NCI-H526 (cell line): ENCODE data around the gene CXCL8.
"Not testable (repeated sequence)": the region's sequence is repeated elsewhere in the genome, so short reads cannot be mapped to it uniquely, and the experiment has no call there.

ENCODE experiments used
- DNase-seq, 2 experiments: peaks; one replicate each; lab custom pipeline; 2025; lab: John Stamatoyannopoulos, UW

Gene CXCL8

GRCh38 chr4:73743795-73744194, 3.4 kb downstream of the CXCL8 start:
- no peak for DNase-seq

DNA sequence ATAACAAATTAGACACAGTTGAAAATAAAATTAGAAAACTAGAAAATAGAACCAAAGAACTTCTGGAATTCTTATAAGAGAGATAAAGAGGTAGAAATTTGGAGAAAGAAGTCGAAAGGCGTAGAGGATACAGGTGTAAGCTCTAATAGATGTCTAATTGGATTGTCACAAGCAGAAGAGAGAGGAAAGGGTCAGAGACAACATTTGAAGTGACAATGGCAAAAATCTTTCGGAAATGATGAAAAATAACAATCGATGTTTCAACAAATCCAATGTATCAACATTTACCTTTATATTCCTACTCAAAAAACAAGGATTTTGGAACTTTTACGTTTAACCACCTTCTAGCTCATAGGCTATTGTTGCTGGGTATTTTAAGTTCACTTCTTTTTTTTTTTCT, 3.8 kb downstream of the CXCL8 start:
- no peak for DNase-seq

- DNase-seq = no peak
Measured at GRCh38 chr4:73750730-73751129, 10.4 kb downstream of the CXCL8 start.

GRCh38 chr4:73751166-73751565, 10.8 kb downstream of the CXCL8 start:
- no peak for DNase-seq

GRCh38 chr4:73751830-73752229, 11.5 kb downstream of the CXCL8 start:
- no peak for DNase-seq

GRCh38 chr4:73752424-73752823, 12.1 kb downstream of the CXCL8 start:
- no peak for DNase-seq

DNA sequence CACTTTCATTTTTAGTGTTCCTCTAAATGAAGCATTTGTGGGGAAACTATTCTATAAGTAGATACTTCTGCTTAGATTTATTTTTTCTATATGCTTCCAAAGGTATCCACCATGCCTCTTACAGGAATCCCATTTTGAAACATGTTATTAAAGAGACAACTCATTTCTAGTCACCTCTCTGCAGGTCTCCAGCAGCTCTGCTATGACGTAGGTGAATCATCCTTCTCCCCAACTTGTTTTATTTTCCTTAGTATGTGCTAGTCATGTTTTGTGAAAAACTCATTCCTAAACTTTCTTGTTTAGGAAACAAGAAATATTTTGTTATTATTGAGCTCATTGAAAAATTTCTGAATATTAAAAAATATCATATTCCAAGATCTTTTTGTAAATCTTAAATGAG, 12.8 kb downstream of the CXCL8 start:
- no peak for DNase-seq

DNA sequence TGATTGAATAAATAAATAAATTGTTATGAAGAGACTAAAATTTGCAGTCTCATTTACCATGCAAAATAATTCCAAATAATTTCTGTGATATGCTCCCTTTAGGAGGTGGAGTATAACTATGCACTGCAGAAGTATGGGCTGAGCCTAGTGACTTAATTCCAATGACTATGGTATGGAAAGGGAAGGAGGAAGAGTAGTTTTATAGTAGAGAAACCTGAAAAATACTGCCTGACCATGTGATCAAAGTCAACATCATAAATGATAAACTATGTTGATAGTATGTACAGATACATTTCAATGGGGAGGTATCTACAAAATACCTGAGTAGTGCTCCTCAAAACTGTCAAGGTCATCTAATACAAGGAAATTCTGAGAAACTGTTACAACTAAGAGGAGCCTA, 14.6 kb downstream of the CXCL8 start:
- DNase-seq = no peak

DNA sequence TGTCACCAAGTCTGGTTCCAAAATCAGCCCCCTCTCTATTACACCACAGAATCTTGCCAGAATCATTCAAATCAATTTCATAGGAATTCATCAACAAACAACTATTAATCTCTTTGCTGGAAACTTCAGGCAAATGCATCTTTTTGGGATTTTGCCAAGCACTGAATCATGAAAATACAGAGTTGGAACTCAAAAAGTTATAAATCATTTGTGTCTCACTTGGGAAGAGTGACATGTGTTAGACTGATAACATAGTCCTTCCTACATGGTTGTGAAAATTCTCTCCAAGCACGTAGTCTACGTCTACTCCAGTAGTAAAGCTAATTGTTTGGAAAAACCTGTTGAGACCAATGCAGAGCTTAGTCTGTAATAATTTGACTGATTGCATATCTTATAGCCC, 19.0 kb downstream of the CXCL8 start:
- no peak for DNase-seq

GRCh38 chr4:73761856-73762255, 21.5 kb downstream of the CXCL8 start:
- no peak for DNase-seq

- DNase-seq = no peak
Measured at GRCh38 chr4:73762409-73762808, 22.0 kb downstream of the CXCL8 start.

DNA sequence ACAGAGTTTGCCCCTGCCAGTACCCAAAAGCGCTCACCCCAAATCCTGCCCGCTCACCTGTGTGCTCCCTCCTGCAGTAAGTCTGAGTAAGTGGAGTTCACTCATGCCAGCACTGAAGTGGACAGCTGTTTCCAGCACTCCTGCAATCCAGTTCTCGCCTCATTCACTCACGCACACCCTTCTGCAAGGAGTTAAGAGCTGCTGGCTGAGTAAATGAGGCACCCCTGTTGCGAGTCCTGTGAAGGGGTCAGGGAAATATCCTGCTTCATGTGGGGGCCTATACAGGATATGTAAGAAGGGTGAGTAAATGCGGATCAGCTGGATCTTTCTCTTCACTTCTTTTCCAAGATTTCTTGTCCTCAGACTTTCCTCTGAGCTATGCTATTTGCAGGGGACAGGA, 23.5 kb downstream of the CXCL8 start:
- no peak for DNase-seq

DNA sequence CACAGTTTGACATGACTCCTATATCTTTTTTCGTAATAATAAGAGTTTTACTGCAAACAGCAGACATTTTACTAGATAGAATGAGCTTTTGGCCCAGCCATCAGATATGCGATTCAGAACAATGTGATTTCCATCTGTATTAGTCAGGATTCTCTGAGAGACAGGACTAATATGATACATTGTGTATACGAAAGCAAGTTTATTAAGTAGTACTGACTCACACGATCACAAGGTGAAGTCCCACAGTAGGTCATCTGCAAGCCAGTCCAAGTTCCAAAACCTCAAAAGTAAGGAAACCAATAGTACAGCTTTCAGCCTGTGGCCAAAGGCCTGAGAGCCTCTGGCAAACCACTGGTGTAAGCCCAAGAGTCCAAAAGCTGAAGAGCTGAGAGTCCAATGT, 24.1 kb downstream of the CXCL8 start:
- no peak for DNase-seq

DNA sequence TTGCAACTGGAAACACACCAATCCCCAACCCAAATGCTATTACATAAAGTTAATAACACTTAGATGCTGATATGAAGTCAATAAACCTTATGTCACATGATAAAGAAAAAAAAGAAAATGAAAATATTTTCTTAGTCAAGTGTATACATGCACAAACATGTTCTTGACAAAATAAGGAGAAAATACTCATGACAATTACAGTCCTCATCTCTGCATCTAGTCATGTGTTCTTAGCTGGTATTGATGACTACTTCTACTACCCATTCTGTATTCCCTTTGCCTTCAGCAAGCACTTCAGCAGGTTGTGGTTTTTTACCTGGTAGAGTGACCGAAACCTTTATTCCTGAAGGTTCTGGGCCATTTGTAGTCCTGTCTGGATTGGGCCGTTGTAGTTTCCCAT, 24.9 kb downstream of the CXCL8 start:
- no peak for DNase-seq

GRCh38 chr4:73770917-73771316, 30.5 kb downstream of the CXCL8 start:
- DNase-seq = peak in 1 of 2 experiments; percentile 12

- no peak for DNase-seq
Measured at GRCh38 chr4:73772363-73772762, 32.0 kb downstream of the CXCL8 start.

- DNase-seq = not testable (repeated sequence)
Measured at GRCh38 chr4:73774406-73774805, 34.0 kb downstream of the CXCL8 start.

DNA sequence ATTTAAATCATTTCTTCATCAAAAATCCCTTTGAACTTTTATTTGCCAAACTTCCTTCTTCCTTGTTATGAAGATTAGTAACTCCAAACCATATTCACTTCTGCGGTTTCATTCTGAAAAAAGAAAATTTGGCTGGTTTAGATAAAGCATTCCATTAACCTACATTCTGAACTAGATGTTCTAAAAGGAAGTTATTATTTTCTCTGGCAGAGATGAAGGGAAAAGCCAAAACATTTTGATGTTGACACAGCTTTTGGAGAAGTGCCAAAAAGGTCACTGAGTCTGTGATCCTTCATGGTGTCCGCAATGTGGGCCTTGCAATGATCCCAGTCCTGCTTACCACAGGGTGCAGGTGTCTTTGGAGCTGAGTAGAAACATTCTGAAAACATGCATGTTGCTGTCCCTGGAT, 36.0 kb downstream of the CXCL8 start:
- no peak for DNase-seq

- no peak for DNase-seq
Measured at GRCh38 chr4:73777612-73778011, 37.2 kb downstream of the CXCL8 start.

- no peak for DNase-seq
Measured at GRCh38 chr4:73780243-73780642, 39.9 kb downstream of the CXCL8 start.

DNA sequence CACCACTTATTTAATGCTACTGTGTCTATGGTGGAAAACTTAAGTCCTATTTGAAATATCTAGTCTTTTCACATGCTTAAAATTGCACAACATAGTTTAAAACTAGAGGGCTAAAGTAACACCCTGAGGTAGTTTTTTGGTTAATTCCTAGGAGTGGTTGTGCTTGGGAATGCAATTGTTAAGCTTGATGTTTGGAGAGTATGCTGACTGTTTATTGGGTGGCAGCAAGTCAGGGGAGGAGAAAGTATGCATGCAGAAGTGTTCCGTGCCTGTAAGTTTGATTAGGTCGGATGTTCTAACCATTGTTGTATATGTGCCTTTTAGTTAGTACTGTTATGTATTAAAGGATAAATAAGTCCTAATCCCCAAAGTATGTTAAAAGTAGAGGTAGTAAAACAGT, 40.5 kb downstream of the CXCL8 start:
- no peak for DNase-seq

DNA sequence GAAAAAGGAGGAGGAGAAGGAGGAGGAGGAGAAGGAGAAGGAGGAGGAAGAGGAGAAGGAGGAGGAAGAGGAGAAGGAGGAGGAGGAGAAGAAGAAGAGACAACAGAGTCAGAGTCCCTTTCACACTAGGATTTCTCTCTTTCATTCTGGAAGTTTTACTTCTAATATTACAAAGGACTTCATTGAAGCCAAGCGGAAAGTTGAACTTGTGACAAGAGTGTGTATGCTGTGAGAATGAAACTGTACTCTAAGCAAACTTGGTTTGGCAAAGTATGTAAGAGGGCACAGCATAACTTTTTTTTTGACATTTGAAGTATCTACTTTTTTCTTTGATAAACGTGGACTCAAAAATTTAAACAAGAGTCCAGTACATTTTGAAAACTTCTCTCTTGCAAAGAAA, 48.0 kb downstream of the CXCL8 start:
- DNase-seq = no peak
